HG03108 (cell line): ENCODE results near the gene ASL.
"Not testable (repeated sequence)": the region's sequence is repeated elsewhere in the genome, so short reads cannot be mapped to it uniquely, and the experiment has no call there.

Source experiments
- ATAC-seq: cut with Tn5 transposase; IDR thresholded peaks from one replicate; pipeline ENCODE4 v1.9.1; 2021; ENCODE audit warnings: moderate library complexity; ENCODE audit not compliant: unreplicated experiment

The ASL gene

GRCh38 chr7:66116680-66117420, 41.2 kb downstream of the ASL start:
- ATAC-seq = not testable (repeated sequence)

- ATAC-seq = no peak
Measured at GRCh38 chr7:66118603-66119002, 43.0 kb downstream of the ASL start.

- no peak for ATAC-seq
Measured at GRCh38 chr7:66119245-66119850, 43.7 kb downstream of the ASL start.

GRCh38 chr7:66123175-66123528, 47.5 kb downstream of the ASL start:
- ATAC-seq = no peak

GRCh38 chr7:66124569-66124861, 48.9 kb downstream of the ASL start:
- not testable (repeated sequence) for ATAC-seq

GRCh38 chr7:66125052-66125694, 49.6 kb downstream of the ASL start:
- no peak for ATAC-seq

- not testable (repeated sequence) for ATAC-seq
Measured at GRCh38 chr7:66125781-66126352, 50.2 kb downstream of the ASL start.

GRCh38 chr7:66127172-66127571, 51.6 kb downstream of the ASL start:
- not testable (repeated sequence) for ATAC-seq

GRCh38 chr7:66138994-66139752, 63.6 kb downstream of the ASL start:
- no peak for ATAC-seq

GRCh38 chr7:66140924-66141323, 65.3 kb downstream of the ASL start:
- ATAC-seq = no peak

- no peak for ATAC-seq
Measured at GRCh38 chr7:66142334-66142733, 66.7 kb downstream of the ASL start.

- no peak for ATAC-seq
Measured at GRCh38 chr7:66142996-66143395, 67.4 kb downstream of the ASL start.
